Gastrocnemius medialis (tissue), 4 donors: ENCODE results near the gene RTEL1. TPM values are rescaled to one million over a fixed set of nuclear protein-coding genes. Genes with fewer than 3 reads are reported as not detected.
"Not testable (repeated sequence)": the region's sequence is repeated elsewhere in the genome, so short reads cannot be mapped to it uniquely, and the experiment has no call there.

Experiments used
- ATAC-seq, 2 donors: fragments of 150-250 bp; one replicate each; pipeline ENCODE4 v1.9.1; 2016
- DNase-seq, 2 donors: peaks; one replicate each; pipeline ENCODE4 v3.0.0-alpha.2; 2019
- H3K27ac ChIP-seq, 4 donors: fragments of 200-600 bp; sonication (generic); 1 replicate in 1 of 4; 2 replicates in 3 of 4; pipeline ENCODE4 v1.5.1; 2016 to 2018; ENCODE audit warnings: mild to moderate bottlenecking in 2 of 4, moderate library complexity in 1 of 4
- H3K27me3 ChIP-seq, 3 donors: fragments of 200-600 bp; sonication (generic) in 2 of 3; 1 replicate in 1 of 3; 2 replicates in 2 of 3; pipeline versions ENCODE4 v1.5.1 to v1.6.0; 2016 to 2019; ENCODE audit warnings: mild to moderate bottlenecking in 1 of 3, moderate library complexity in 1 of 3
- H3K36me3 ChIP-seq, 2 donors: fragments of 200-600 bp; sonication (generic) in 1 of 2; one replicate each; pipeline ENCODE4 v1.5.1; 2017 to 2018
- H3K4me1 ChIP-seq, 2 donors: fragments of 200-600 bp; sonication (generic) in 1 of 2; one replicate each; pipeline ENCODE4 v1.5.1; 2016 to 2017; ENCODE audit warnings: mild to moderate bottlenecking in 2 of 2
- H3K4me3 ChIP-seq, 4 donors: fragments of 200-600 bp; sonication (generic) in 3 of 4; 1 replicate in 1 of 4; 2 replicates in 3 of 4; pipeline ENCODE4 v1.5.1; 2016 to 2019; ENCODE audit warnings: mild to moderate bottlenecking in 2 of 4
- H3K9me3 ChIP-seq, 3 donors: fragments of 200-600 bp; sonication (generic) in 2 of 3; 1 replicate in 1 of 3; 2 replicates in 2 of 3; pipeline ENCODE4 v1.5.1; 2016 to 2019
- POLR2A ChIP-seq, 2 donors: fragments of 450-650 bp; IDR thresholded peaks; one replicate each; pipeline ENCODE4 v1.6.1; 2017; ENCODE audit warnings: antibody characterized with exemption in 2 of 2, mild to moderate bottlenecking in 2 of 2, moderate library complexity in 2 of 2
- in situ Hi-C, 4 donors: fragments of 200-750 bp; cut with MboI; loops; one replicate each; pipeline versions ENCODE4 v1.15.0 to v1.8.0; 2017; ENCODE audit warnings: low sequenced_read_pairs in 4 of 4
- intact Hi-C: fragments of 100-400 bp; cut with DNase I; formaldehyde crosslinking; loops from one replicate; pipeline ENCODE4 v1.15.1; 2023; ENCODE audit warnings: low total_unique reads
- total RNA-seq, 4 donors: library from RNA; depleted of rRNA; stranded (reverse); fragments of >200 nt; gene quantifications; one replicate each; pipeline versions ENCODE4 v1.1.0 to v1.2.3, GENCODE V29; 2016
- TF ChIP-seq, protein P1 (sequence below), 5 experiments: fragments of 450-650 bp in 3 of 5; fragments of 200-600 bp in 2 of 5; sonication (generic) in 2 of 5; IDR thresholded peaks in 4 of 5; conservative IDR thresholded peaks in 1 of 5; 1 replicate in 4 of 5; 2 replicates in 1 of 5; pipeline ENCODE4 v1.5.1; 2016 to 2019; ENCODE audit warnings: antibody characterized with exemption in 5 of 5, mild to moderate bottlenecking in 3 of 5, moderate library complexity in 3 of 5

The RTEL1 gene
- total RNA-seq, 4 donors from 2014 or later: 2.4 to 9.1 (median 6.0) TPM

DNA sequence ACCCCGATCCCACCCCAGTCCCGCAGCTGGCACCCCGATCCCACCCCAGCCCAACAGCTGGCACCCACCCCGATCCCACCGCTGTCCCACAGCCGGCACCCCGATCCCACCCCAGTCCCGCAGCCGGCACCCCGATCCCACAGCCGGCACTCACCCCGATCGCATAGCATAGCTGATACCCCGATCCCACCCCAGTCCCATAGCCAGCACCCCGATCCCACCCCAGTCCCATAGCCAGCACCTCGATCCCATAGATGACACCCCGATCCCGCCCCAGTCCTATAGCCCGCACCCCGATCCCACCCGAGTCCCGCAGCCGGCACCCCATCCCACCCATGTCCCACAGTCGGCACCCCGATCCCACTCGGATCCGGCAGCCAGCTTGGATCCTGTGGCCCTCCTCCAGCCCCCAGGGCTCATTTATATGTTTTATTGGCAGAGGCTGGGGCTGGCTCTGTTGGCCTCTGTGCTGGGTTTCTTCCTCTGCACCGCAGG, 30.3 kb upstream of the RTEL1 start:
- in situ Hi-C loops (loop anchor here in 1 of 4 donors (25.0 kb wide), 1 partner anchor 90 kb away; the partner anchor contains the start of genes PTK6 and SRMS), intact Hi-C loops (loop anchor here (1.0 to 10.0 kb wide), 7 partner anchors 14 to 437 kb away; partner anchors contain the start of genes ABHD16B, PRPF6, RTEL1 and TCEA2)
- no peaks in the 10 kb centered on the region for H3K27me3 ChIP-seq
- peak overlapping the region; percentile 90 to 99 (median 96) for H3K27ac ChIP-seq
- H3K4me3 ChIP-seq: peak overlapping the region; percentile 67 to 99 (median 84)
- ATAC-seq (no peak), DNase-seq (no peak)
- TF ChIP-seq, protein P1, sequence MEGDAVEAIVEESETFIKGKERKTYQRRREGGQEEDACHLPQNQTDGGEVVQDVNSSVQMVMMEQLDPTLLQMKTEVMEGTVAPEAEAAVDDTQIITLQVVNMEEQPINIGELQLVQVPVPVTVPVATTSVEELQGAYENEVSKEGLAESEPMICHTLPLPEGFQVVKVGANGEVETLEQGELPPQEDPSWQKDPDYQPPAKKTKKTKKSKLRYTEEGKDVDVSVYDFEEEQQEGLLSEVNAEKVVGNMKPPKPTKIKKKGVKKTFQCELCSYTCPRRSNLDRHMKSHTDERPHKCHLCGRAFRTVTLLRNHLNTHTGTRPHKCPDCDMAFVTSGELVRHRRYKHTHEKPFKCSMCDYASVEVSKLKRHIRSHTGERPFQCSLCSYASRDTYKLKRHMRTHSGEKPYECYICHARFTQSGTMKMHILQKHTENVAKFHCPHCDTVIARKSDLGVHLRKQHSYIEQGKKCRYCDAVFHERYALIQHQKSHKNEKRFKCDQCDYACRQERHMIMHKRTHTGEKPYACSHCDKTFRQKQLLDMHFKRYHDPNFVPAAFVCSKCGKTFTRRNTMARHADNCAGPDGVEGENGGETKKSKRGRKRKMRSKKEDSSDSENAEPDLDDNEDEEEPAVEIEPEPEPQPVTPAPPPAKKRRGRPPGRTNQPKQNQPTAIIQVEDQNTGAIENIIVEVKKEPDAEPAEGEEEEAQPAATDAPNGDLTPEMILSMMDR (IDR thresholded peaks at IDR 0.05 in 4 of 5, conservative IDR thresholded peaks at IDR 0.05 in 1 of 5): no peak
- TF ChIP-seq POLR2A (IDR thresholded peaks at IDR 0.05): no peak
- no peaks in the 10 kb centered on the region for H3K36me3 ChIP-seq
- H3K4me1 ChIP-seq: peaks cover 16 to 23% of the 10 kb centered on the region in 2 donors
- no peaks in the 10 kb centered on the region for H3K9me3 ChIP-seq

DNA sequence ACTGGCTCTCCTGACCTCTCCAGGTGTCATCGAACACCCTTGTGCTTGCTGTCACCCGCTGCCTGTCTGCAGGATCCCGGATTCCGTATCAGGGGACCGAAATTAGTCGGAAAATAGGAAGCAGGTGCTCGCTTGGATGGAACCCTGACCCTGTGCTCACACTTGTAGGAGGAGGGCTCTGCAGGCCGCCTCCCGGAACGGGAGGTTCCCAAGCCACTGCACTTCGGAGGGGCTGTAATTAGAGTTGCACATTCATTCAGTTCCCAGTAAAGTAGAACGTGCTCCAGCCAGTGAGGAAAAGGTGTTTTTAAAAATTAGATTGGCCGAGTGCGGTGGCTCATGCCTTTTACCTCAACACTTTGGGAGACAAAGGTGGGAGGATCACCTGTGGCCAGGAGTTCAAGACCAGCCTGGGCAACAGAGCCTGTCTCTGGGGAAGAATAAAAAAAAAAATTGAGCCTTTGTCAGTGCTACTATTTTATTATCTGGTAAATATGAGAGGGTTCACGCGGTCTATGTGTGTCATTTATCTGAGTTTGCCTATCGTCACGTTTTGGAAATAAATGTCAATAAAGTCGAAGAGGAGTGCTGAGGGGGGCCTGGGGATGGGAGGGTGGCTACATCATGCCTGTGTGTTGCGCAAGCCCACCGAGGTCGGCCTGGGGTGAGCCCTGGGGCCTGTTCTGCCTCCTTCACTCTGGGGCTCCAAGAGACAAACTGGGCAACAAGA, 29.7 kb upstream of the RTEL1 start:
- intact Hi-C loops: loop anchor here (5.0 to 10.0 kb wide), 4 partner anchors 236 to 436 kb away; partner anchors contain the start of genes ABHD16B, PRPF6, TCEA2 and TPD52L2

DNA sequence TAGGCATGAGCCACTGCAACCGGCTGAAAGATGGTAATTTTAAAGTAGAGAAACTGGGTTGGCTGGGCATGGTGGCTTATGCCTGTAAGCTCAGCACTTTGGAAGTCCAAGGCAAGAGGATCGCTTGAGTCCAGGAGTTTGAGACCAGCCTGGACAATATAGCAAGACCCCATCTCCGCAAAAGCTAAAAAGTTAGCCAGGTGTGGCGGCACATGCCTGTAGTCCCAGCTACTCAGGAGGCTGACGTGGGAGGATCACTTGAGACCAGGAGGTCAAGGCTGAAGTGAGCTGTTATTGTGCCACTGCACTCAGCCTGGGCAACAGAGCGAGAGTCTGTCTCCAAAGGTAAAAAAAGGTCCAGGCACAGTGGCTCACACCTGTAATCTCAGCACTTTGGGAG, 27.2 kb upstream of the RTEL1 start:
- in situ Hi-C loops: loop anchor here in 1 of 4 donors (25.0 kb wide), 1 partner anchor 94 kb away; the partner anchor contains the start of genes PTK6 and SRMS
- ATAC-seq, H3K9me3 ChIP-seq, intact Hi-C loops, H3K4me3 ChIP-seq, H3K27me3 ChIP-seq, H3K36me3 ChIP-seq, DNase-seq: not testable (repeated sequence)
- Histone ChIP-seq H3K4me1 (peaks cover 11 to 17% of the 10 kb centered on the region in 2 donors), H3K27ac (peak overlapping the region in 3 of 4 donors; percentile 41 to 59 (median 50))

More for the DNA sequence above, 29.7 kb upstream of the RTEL1 start:
- DNase-seq (peak in 1 of 2 donors; percentile 53), ATAC-seq (peak; percentile 23 to 35)
- H3K36me3 ChIP-seq: no peaks in the 10 kb centered on the region
- peaks cover 16 to 23% of the 10 kb centered on the region in 2 donors for H3K4me1 ChIP-seq
- peak overlapping the region; percentile 90 to 99 (median 96) for H3K27ac ChIP-seq
- no peaks in the 10 kb centered on the region for H3K9me3 ChIP-seq
- in situ Hi-C loops: loop anchor here in 1 of 4 donors (25.0 kb wide), 1 partner anchor 91 kb away; the partner anchor contains the start of genes PTK6 and SRMS
- peak overlapping the region; percentile 67 to 99 (median 84) for H3K4me3 ChIP-seq
- no peaks in the 10 kb centered on the region for H3K27me3 ChIP-seq
- TF ChIP-seq POLR2A (IDR thresholded peaks at IDR 0.05): no peak
- TF ChIP-seq, protein P1 (IDR thresholded peaks at IDR 0.05 in 4 of 5, conservative IDR thresholded peaks at IDR 0.05 in 1 of 5): no peak

DNA sequence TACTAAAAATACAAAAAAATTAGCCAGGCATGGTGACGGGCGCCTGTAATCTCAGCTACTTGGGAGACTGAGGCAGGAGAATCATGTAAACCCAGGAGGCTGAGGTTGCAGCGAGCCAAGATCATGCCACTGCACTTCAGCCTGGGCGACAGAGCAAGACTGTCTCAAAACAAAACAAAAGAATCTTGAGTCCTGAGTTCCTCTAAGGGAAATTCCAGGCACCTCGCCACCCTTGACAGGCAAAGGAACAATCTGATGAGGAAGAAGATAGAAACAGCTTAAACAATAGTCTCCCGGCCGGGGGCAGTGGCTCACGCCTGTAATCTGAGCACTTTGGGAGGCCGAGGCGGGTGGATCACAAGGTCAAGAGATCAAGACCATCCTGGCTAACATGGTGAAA, 26.7 kb upstream of the RTEL1 start:
- intact Hi-C loops, H3K27me3 ChIP-seq, DNase-seq, H3K9me3 ChIP-seq, H3K36me3 ChIP-seq, H3K4me3 ChIP-seq, ATAC-seq: not testable (repeated sequence)
- in situ Hi-C loops: loop anchor here in 1 of 4 donors (25.0 kb wide), 1 partner anchor 94 kb away; the partner anchor contains the start of genes PTK6 and SRMS
- Histone ChIP-seq H3K27ac (peak overlapping the region in 3 of 4 donors; percentile 41 to 59 (median 50)), H3K4me1 (peaks cover 11 to 16% of the 10 kb centered on the region in 2 donors)

DNA sequence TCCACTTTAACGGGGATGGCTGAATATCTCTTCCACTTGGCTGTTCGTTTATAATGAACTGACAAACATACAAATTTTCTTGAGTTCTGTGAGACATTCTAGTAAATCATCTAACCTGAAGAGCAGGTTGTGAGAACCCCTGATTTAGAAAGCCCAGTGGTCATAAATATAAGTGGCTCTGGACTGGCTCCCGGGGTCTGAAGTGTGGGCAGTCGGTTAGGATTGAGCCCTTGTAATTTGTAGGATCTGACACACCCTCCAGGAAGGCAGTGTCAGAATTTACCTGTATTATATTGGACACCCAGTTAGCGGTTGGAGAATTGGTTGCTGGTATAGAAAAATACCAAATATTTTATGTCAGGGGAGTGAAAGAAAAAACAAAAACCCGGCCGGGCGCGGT, 24.4 kb upstream of the RTEL1 start:
- ATAC-seq: no peak
- Histone ChIP-seq H3K27ac (no peak overlapping the region), H3K4me3 (no peak overlapping the region), H3K9me3 (no peaks in the 10 kb centered on the region), H3K4me1 (peaks cover 3 to 4% of the 10 kb centered on the region in 2 donors), H3K36me3 (no peaks in the 10 kb centered on the region), H3K27me3 (no peaks in the 10 kb centered on the region)
- intact Hi-C loops: no loop called here
- in situ Hi-C loops: loop anchor here in 1 of 4 donors (25.0 kb wide), 1 partner anchor 96 kb away; the partner anchor contains the start of genes PTK6 and SRMS
- DNase-seq: no peak
- no peak for TF ChIP-seq POLR2A (IDR thresholded peaks at IDR 0.05)
- TF ChIP-seq, protein P1 (IDR thresholded peaks at IDR 0.05 in 4 of 5, conservative IDR thresholded peaks at IDR 0.05 in 1 of 5): no peak
